ENCODE measurements around the gene PTPRA. TPM values are rescaled to one million over a fixed set of nuclear protein-coding genes. Genes with fewer than 3 reads are reported as not detected.

Gene PTPRA
- total and polyA plus RNA-seq, 2 experiments from 2014 or later = 45.1 to 51.8 TPM

DNA sequence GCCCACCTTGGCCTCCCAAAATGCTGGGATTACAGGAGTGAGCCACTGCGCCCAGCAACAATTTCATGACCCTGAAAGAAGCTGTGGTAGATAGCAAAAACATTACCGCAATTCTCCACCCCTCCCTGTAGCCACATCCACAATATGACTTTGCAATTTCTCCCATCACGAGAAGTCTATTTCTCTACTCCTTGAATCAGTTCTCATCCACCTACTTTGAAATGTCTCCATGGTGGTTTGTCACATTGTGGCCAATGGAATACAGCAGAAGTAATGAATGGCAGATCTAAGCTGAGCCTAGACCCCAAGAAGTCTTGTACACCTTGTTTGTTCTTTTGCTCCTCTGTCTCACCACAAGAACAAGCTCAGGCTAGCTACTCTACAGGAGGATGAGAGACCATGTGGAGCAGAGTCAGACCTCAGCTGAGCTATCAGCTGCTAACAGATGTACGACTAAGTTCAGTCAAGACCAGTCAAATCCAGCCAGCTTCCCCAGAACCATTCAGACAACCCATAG, 204.4 kb downstream of the PTPRA start:
- peaks cover 6% of the 10 kb centered on the region for H3K4me1 ChIP-seq (ENCODE audit: insufficient read depth)
- H2AFZ ChIP-seq = no peak overlapping the region
- H3K27ac ChIP-seq = no peak overlapping the region
- no peak overlapping the region for H3K4me3 ChIP-seq
- TF ChIP-seq EZH2 (IDR thresholded peaks at IDR 0.05; ENCODE audit: borderline replicate concordance) (no peak), EZH2phosphoT487 (IDR thresholded peaks at IDR 0.05; ENCODE audit: low read depth, severe bottlenecking, unreplicated experiment) (no peak)
- TF ChIP-seq, protein P1, sequence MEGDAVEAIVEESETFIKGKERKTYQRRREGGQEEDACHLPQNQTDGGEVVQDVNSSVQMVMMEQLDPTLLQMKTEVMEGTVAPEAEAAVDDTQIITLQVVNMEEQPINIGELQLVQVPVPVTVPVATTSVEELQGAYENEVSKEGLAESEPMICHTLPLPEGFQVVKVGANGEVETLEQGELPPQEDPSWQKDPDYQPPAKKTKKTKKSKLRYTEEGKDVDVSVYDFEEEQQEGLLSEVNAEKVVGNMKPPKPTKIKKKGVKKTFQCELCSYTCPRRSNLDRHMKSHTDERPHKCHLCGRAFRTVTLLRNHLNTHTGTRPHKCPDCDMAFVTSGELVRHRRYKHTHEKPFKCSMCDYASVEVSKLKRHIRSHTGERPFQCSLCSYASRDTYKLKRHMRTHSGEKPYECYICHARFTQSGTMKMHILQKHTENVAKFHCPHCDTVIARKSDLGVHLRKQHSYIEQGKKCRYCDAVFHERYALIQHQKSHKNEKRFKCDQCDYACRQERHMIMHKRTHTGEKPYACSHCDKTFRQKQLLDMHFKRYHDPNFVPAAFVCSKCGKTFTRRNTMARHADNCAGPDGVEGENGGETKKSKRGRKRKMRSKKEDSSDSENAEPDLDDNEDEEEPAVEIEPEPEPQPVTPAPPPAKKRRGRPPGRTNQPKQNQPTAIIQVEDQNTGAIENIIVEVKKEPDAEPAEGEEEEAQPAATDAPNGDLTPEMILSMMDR (IDR thresholded peaks at IDR 0.05; ENCODE audit: poor library complexity) = no peak
- H3K36me3 ChIP-seq (replicated peaks; ENCODE audit: insufficient read depth, low read depth) = no peaks in the 10 kb centered on the region
- H3K4me2 ChIP-seq = no peak overlapping the region
- no peaks in the 10 kb centered on the region for H4K20me1 ChIP-seq (ENCODE audit: insufficient read depth, poor library complexity, severe bottlenecking)
- DNase-seq (ENCODE audit: low spot score) = no peak
- no peaks in the 10 kb centered on the region for H3K79me2 ChIP-seq
- H3K27me3 ChIP-seq = peaks cover 24% of the 10 kb centered on the region
- 93% methylated on average over 4 of the region's 4 CpGs for WGBS (ENCODE audit: low lambda C conversion rate, missing lambda C conversion rate)
- no peaks in the 10 kb centered on the region for H3K9me2 ChIP-seq (replicated peaks; ENCODE audit: insufficient read depth)
- H3K9me3 ChIP-seq (ENCODE audit: low read depth) = no peaks in the 10 kb centered on the region

DNA sequence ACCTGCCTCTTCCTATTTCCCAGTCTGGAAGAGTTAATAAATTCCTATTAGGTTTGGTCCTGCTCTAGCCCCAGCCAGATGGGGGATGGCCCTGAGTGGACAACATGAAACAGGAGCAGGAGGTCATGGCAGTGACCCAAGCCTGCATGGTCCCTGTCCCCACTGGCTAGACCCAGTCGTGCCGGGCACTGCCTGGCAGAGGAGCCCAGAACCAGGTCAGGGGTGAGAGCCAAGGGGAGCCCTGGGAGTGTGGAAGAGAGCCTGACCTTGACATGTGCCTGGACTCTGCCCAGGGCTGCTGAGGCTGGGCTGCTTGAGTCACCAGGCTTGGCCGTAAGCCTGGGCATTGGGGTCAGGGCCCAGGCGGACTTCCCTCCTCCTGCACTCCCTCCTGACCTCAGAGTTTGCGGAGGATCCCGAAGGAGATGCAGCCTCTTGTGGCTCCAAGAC, 207.7 kb downstream of the PTPRA start:
- Histone ChIP-seq H4K20me1 (ENCODE audit: insufficient read depth, poor library complexity, severe bottlenecking) (no peaks in the 10 kb centered on the region), H3K9me2 (replicated peaks; ENCODE audit: insufficient read depth) (no peaks in the 10 kb centered on the region), H3K27ac (no peak overlapping the region), H3K9me3 (ENCODE audit: low read depth) (no peaks in the 10 kb centered on the region), H3K4me1 (ENCODE audit: insufficient read depth) (peaks cover 7% of the 10 kb centered on the region), H3K27me3 (peaks cover 37% of the 10 kb centered on the region), H3K4me2 (no peak overlapping the region), H3K4me3 (no peak overlapping the region), H2AFZ (no peak overlapping the region), H3K79me2 (no peaks in the 10 kb centered on the region), H3K36me3 (replicated peaks; ENCODE audit: insufficient read depth, low read depth) (no peaks in the 10 kb centered on the region)
- TF ChIP-seq EZH2phosphoT487 (IDR thresholded peaks at IDR 0.05; ENCODE audit: low read depth, severe bottlenecking, unreplicated experiment) (no peak), EZH2 (IDR thresholded peaks at IDR 0.05; ENCODE audit: borderline replicate concordance) (no peak)
- TF ChIP-seq, protein P1 (IDR thresholded peaks at IDR 0.05; ENCODE audit: poor library complexity) = no peak
- DNase-seq (ENCODE audit: low spot score) = no peak
- 84% methylated on average over 6 of the region's 6 CpGs for WGBS (ENCODE audit: low lambda C conversion rate, missing lambda C conversion rate)

DNA sequence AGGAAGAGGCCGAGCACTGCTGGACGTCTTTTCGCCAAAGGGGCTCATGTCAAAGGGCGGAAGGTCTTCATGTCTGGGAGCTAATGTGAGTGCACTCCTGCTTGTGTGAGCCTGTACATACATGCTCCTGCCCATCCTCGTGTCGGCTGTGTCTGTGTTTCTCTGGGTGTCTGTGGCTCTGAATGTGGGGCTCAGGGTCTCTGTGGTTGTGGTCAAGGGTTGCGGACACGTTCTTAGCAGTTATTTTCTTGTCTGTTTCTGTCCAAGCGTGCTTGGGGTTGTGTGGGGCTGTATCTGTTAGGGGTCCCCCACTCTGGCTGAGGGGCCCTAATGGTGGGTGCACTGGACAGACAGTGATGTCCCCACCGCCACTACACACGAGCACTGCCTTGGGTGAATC, 208.4 kb downstream of the PTPRA start:
- Histone ChIP-seq H4K20me1 (ENCODE audit: insufficient read depth, poor library complexity, severe bottlenecking) (no peaks in the 10 kb centered on the region), H3K36me3 (replicated peaks; ENCODE audit: insufficient read depth, low read depth) (no peaks in the 10 kb centered on the region), H3K9me3 (ENCODE audit: low read depth) (no peaks in the 10 kb centered on the region), H3K79me2 (no peaks in the 10 kb centered on the region), H3K9me2 (replicated peaks; ENCODE audit: insufficient read depth) (no peaks in the 10 kb centered on the region), H3K4me1 (ENCODE audit: insufficient read depth) (peaks cover 7% of the 10 kb centered on the region), H3K4me2 (no peak overlapping the region), H3K27me3 (peaks cover 37% of the 10 kb centered on the region), H3K4me3 (no peak overlapping the region), H3K27ac (no peak overlapping the region), H2AFZ (no peak overlapping the region)
- TF ChIP-seq EZH2 (IDR thresholded peaks at IDR 0.05; ENCODE audit: borderline replicate concordance) = no peak
- TF ChIP-seq, protein P1 (IDR thresholded peaks at IDR 0.05; ENCODE audit: poor library complexity) = no peak
- TF ChIP-seq EZH2phosphoT487 (IDR thresholded peaks at IDR 0.05; ENCODE audit: low read depth, severe bottlenecking, unreplicated experiment) = no peak
- no peak for DNase-seq (ENCODE audit: low spot score)
- WGBS (ENCODE audit: low lambda C conversion rate, missing lambda C conversion rate) = 95% methylated on average over 11 of the region's 11 CpGs

Measured in hepatocyte (in vitro differentiated cells).